ENCODE results near the gene TTI1. TPM values are rescaled to one million over a fixed set of nuclear protein-coding genes. Genes with fewer than 3 reads are reported as not detected.

Gene TTI1
- 22.4 TPM for total RNA-seq

DNA sequence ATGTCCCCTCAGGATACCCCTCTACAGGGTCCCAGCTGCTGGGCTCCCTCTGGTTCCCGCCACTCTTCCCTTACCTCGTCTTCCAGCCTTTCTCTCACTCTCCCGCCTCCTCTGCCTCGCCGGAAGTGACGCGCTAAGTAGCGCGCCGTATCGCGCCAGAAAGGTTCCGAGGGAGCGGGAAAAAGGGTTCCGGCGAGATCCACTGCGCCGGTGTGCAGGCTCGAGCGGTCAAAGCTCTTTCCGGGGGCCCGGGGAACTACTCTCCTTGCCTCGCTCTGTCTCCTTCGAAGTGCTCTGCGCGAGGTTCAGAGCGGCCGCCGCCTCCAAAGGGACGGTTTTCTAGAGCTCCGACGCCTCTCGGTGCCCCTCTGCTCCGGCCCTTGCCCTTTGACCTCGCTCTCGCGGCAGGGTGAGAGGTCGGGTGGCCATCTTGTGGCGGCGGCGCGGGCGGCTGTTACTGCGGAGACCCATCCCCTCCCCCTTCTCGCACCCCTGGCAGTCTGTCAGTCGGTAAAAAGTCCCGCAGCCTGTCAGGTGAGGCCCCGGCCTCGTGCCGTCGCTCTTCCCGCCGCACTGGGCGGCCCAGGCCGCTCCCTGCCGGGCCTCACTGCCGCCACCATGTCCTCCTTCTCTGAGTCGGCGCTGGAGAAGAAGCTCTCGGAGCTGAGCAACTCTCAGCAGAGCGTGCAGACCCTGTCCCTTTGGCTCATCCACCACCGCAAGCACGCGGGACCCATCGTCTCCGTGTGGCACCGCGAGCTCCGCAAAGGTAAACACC is at the start of gene TTI1, which contains the start of gene RPRD1B:
TTI1 (minus strand) TSS at position 127 of the 778 bp plus-strand sequence. CDS start 19,640 bp downstream, outside the sequence.
RPRD1B (plus strand) TSS at position 417 of the 778 bp plus-strand sequence; CDS start at position 619, 202 bp downstream.
- H3K9me3 ChIP-seq (ENCODE audit: control insufficient read depth in 3 of 3, low read length in 3 of 3): no peaks in the 10 kb centered on the region
- peak within 1 kb of the TSS; percentile 99 for H3K9ac ChIP-seq (ENCODE audit: low read depth in 1 of 3, low read length in 3 of 3)
- peak within 1 kb of the TSS; percentile 96 to 99 (median 98) for H3K4me3 ChIP-seq (ENCODE audit: low read length in 3 of 3)
- H3K36me3 ChIP-seq (ENCODE audit: control insufficient read depth in 3 of 3, insufficient read depth in 3 of 3, low read length in 3 of 3): peaks cover 0 to 15% (median 4%) of the 10 kb centered on the region in 3 donors
- H3K27me3 ChIP-seq (ENCODE audit: control insufficient read depth in 3 of 3, insufficient read depth in 3 of 3, low read length in 3 of 3): no peaks in the 10 kb centered on the region
- H3K4me1 ChIP-seq (ENCODE audit: control insufficient read depth in 3 of 3, insufficient read depth in 3 of 3, low read length in 3 of 3): peaks cover 39 to 62% (median 42%) of the 10 kb centered on the region in 3 donors
- peak within 1 kb of the TSS; percentile 94 for H3K27ac ChIP-seq (ENCODE audit: low read depth, low read length)

DNA sequence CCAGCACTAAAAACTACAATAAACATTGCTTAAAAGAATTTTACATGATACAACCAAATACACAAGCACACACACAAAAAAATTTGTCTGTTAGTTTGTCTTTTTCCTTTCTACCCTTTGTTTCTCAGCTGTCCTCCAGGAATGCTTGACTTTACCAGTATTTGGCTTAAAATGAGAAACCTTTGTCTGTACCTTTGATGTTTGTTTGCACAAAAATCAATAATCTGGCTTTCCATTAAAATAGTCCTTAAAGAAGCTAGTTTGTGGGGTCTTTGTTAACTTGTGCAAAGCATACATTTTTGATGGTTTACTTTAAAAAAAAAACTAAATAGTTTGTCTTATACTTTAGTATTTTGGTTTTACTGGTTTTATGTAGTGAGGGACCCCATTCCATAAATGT is 49.6 kb upstream of the TTI1 start:
- no peak overlapping the region for H3K9ac ChIP-seq (ENCODE audit: low read depth in 1 of 3, low read length in 3 of 3)
- H3K36me3 ChIP-seq (ENCODE audit: control insufficient read depth in 3 of 3, insufficient read depth in 3 of 3, low read length in 3 of 3): peaks cover 2 to 18% (median 18%) of the 10 kb centered on the region in 3 donors
- H3K4me1 ChIP-seq (ENCODE audit: control insufficient read depth in 3 of 3, insufficient read depth in 3 of 3, low read length in 3 of 3): peaks cover 0 to 14% (median 11%) of the 10 kb centered on the region in 3 donors
- H3K4me3 ChIP-seq (ENCODE audit: low read length in 3 of 3): no peak overlapping the region
- H3K27ac ChIP-seq (ENCODE audit: low read depth, low read length): no peak overlapping the region
- no peaks in the 10 kb centered on the region for H3K9me3 ChIP-seq (ENCODE audit: control insufficient read depth in 3 of 3, low read length in 3 of 3)
- H3K27me3 ChIP-seq (ENCODE audit: control insufficient read depth in 3 of 3, insufficient read depth in 3 of 3, low read length in 3 of 3): no peaks in the 10 kb centered on the region

DNA sequence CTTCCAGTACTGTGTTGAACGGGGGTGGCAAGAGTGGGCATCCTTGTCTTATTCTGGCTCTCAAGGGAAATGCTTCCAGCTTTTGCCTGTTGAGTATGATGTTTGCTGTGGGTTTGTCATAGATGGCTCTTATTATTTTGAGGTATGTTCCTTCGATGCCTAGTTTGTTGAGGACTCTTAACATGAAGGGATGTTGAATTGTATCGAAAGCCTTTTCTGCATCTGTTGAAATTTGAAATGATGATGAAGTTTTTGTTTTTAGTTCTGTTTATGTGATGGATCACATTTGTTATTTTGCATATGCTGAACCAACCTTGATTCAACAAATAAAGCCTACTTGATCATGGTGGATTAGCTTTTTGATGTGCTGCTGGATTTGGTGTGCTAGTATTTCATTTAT is 48.3 kb upstream of the TTI1 start:
- H3K36me3 ChIP-seq (ENCODE audit: control insufficient read depth in 3 of 3, insufficient read depth in 3 of 3, low read length in 3 of 3): peaks cover 2 to 23% (median 22%) of the 10 kb centered on the region in 3 donors
- H3K27me3 ChIP-seq (ENCODE audit: control insufficient read depth in 3 of 3, insufficient read depth in 3 of 3, low read length in 3 of 3): no peaks in the 10 kb centered on the region
- H3K9ac ChIP-seq (ENCODE audit: low read depth in 1 of 3, low read length in 3 of 3): no peak overlapping the region
- H3K4me3 ChIP-seq (ENCODE audit: low read length in 3 of 3): no peak overlapping the region
- H3K4me1 ChIP-seq (ENCODE audit: control insufficient read depth in 3 of 3, insufficient read depth in 3 of 3, low read length in 3 of 3): peaks cover 0 to 21% (median 11%) of the 10 kb centered on the region in 3 donors
- H3K27ac ChIP-seq (ENCODE audit: low read depth, low read length): no peak overlapping the region
- H3K9me3 ChIP-seq (ENCODE audit: control insufficient read depth in 3 of 3, low read length in 3 of 3): no peaks in the 10 kb centered on the region

DNA sequence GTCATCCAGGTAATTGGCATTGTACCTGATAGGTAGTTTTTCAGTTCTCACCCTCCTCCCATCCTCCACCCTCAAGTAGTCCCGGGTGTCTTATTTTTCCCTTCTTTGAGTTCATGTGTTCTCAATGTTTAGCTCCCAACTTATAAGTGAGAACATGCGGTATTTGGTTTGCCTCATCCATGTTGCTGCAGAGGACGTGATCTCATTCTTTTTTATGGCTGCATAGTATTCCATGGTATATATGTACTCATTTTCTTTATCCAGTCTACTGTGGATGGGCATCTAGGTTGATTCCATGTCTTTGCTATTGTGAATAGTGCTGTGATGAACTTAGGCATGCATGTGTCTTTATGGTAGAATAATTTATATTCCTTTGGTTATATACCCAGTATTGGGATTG is 46.1 kb upstream of the TTI1 start:
- Histone ChIP-seq H3K27me3 (ENCODE audit: control insufficient read depth in 3 of 3, insufficient read depth in 3 of 3, low read length in 3 of 3) (no peaks in the 10 kb centered on the region), H3K27ac (ENCODE audit: low read depth, low read length) (no peak overlapping the region), H3K4me3 (ENCODE audit: low read length in 3 of 3) (no peak overlapping the region), H3K36me3 (ENCODE audit: control insufficient read depth in 3 of 3, insufficient read depth in 3 of 3, low read length in 3 of 3) (peaks cover 2 to 15% (median 7%) of the 10 kb centered on the region in 3 donors), H3K9ac (ENCODE audit: low read depth in 1 of 3, low read length in 3 of 3) (no peak overlapping the region), H3K9me3 (ENCODE audit: control insufficient read depth in 3 of 3, low read length in 3 of 3) (no peaks in the 10 kb centered on the region), H3K4me1 (ENCODE audit: control insufficient read depth in 3 of 3, insufficient read depth in 3 of 3, low read length in 3 of 3) (peaks cover 16 to 33% (median 21%) of the 10 kb centered on the region in 3 donors)

DNA sequence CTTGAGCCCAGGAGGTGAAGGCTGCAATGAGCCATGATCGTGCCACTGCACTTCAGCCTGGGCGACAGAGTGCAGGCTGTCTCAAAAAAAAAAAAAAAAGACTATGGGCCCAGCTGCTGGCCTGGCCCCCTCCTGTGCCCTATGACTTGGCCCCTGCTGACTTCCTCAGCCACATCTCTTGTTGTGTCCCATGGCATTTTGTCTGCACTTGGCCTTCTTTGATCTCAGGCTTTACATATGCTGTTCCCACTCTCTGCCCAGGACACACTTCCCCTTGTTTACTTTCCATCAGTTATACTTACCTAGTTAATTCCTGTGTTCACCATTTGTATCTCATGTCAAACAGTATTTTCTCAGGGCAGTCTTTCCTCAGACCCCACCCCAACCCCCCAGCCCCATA is 44.8 kb upstream of the TTI1 start:
- H3K4me3 ChIP-seq (ENCODE audit: low read length in 3 of 3): no peak overlapping the region
- peak overlapping the region; percentile 42 for H3K27ac ChIP-seq (ENCODE audit: low read depth, low read length)
- peaks cover 28 to 35% (median 30%) of the 10 kb centered on the region in 3 donors for H3K4me1 ChIP-seq (ENCODE audit: control insufficient read depth in 3 of 3, insufficient read depth in 3 of 3, low read length in 3 of 3)
- no peaks in the 10 kb centered on the region for H3K9me3 ChIP-seq (ENCODE audit: control insufficient read depth in 3 of 3, low read length in 3 of 3)
- no peaks in the 10 kb centered on the region for H3K27me3 ChIP-seq (ENCODE audit: control insufficient read depth in 3 of 3, insufficient read depth in 3 of 3, low read length in 3 of 3)
- H3K9ac ChIP-seq (ENCODE audit: low read depth in 1 of 3, low read length in 3 of 3): no peak overlapping the region
- peaks cover 2 to 15% (median 7%) of the 10 kb centered on the region in 3 donors for H3K36me3 ChIP-seq (ENCODE audit: control insufficient read depth in 3 of 3, insufficient read depth in 3 of 3, low read length in 3 of 3)

DNA sequence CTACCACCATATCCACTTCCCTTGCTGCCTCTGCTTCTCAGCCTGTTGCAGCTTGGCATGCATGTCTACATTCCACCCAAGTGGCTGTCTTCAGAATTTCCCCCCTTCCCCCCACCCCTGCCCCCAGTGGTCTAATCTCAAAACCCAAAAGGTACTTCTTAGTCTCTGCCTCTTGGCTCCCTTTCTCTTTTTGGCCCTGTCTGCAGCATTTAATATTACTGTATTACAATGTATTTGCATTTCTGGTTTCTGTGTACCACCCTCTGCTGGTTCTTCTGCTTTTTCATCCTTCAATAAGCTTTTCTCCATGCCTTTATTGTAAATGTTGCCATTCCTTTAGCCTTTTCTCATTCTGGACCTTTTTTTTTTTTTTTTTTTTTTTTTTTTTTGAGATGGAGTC is 43.3 kb upstream of the TTI1 start:
- Histone ChIP-seq H3K4me1 (ENCODE audit: control insufficient read depth in 3 of 3, insufficient read depth in 3 of 3, low read length in 3 of 3) (peaks cover 30 to 41% (median 36%) of the 10 kb centered on the region in 3 donors), H3K27me3 (ENCODE audit: control insufficient read depth in 3 of 3, insufficient read depth in 3 of 3, low read length in 3 of 3) (no peaks in the 10 kb centered on the region), H3K9me3 (ENCODE audit: control insufficient read depth in 3 of 3, low read length in 3 of 3) (no peaks in the 10 kb centered on the region), H3K9ac (ENCODE audit: low read depth in 1 of 3, low read length in 3 of 3) (no peak overlapping the region), H3K36me3 (ENCODE audit: control insufficient read depth in 3 of 3, insufficient read depth in 3 of 3, low read length in 3 of 3) (peaks cover 2 to 16% (median 7%) of the 10 kb centered on the region in 3 donors), H3K27ac (ENCODE audit: low read depth, low read length) (peak overlapping the region; percentile 84), H3K4me3 (ENCODE audit: low read length in 3 of 3) (no peak overlapping the region)

DNA sequence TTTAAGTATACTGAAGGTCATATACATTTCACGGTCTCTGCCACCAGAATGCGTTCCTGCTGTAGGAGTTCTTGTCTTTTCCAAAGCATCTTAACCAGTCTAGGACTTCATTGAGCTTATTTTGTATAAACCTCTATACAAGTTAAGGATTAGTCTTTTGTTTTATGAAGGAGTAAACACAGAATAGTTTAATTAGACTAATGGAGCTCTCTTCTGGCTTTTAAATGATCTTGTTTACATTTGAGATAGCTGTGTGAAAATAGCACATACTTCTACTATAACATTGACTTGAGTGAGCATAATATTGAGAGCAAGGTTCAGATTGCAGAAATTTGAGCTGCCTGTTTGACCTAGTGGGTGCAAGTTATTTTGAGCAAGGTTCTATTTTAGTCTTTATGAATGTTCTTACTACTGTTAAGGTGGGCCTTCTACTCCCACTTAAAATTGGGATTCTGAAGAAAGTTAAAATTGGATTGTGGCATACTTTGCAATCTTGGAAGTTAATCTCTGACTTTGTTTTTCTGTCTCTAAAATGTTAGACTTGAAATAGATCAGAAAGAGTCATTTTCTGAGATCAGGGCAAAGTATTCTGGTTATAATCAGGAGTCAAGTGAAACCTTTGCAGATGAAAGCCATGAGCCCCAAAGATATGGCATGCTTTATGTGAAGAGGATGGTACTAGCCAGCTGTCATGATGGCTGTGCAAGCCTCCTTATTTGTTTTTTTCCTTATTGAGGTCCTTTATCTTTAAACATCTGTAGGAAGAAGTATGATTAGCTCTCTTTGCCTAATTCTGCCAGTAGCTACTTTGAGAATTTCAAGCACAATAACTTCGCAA is 42.1 kb upstream of the TTI1 start:
- H3K9me3 ChIP-seq (ENCODE audit: control insufficient read depth in 3 of 3, low read length in 3 of 3): no peaks in the 10 kb centered on the region
- H3K27me3 ChIP-seq (ENCODE audit: control insufficient read depth in 3 of 3, insufficient read depth in 3 of 3, low read length in 3 of 3): no peaks in the 10 kb centered on the region
- peak overlapping the region in 2 of 3 donors; percentile 0 to 9 for H3K4me3 ChIP-seq (ENCODE audit: low read length in 3 of 3)
- peak overlapping the region; percentile 84 for H3K27ac ChIP-seq (ENCODE audit: low read depth, low read length)
- peaks cover 30 to 41% (median 36%) of the 10 kb centered on the region in 3 donors for H3K4me1 ChIP-seq (ENCODE audit: control insufficient read depth in 3 of 3, insufficient read depth in 3 of 3, low read length in 3 of 3)
- H3K36me3 ChIP-seq (ENCODE audit: control insufficient read depth in 3 of 3, insufficient read depth in 3 of 3, low read length in 3 of 3): peaks cover 10 to 23% (median 12%) of the 10 kb centered on the region in 3 donors
- H3K9ac ChIP-seq (ENCODE audit: low read depth in 1 of 3, low read length in 3 of 3): peak overlapping the region in 1 of 3 donors; percentile 64

DNA sequence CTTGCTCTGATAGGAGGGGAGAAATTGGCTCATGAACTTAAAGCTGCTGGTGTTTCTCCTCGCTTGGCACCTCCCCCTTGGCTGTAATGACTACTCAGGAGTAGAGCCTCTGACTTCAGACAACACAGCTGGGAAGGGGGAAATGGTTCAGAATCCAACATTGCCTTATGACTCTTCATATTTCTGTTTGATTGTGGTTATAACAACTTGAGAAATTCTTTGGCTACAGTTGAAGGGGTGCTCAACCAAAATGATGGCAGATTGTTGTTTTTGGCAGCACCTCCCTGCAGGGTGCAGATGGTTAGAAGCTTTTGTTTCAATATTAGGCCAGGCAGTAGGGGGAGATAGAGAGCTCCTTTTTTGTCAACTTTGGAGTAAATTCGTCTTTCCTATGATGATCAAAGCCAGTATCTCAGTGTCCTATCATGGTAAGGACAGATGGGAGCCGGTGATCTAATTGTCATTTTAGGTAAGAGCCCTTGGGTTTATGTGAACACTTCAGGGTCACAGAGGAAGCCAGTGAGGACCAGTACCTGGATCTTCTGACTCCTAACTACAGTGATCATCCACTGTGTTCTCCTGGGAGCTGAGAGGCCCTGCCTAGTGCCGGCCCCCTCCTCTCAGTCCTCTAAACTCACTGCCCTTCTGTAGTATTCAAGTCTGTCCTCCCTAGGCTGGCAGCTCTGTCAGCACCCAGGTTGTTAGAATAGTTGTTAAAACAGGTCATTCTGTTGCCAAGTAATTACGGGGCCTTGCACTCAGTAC is 40.2 kb upstream of the TTI1 start:
- Histone ChIP-seq H3K9me3 (ENCODE audit: control insufficient read depth in 3 of 3, low read length in 3 of 3) (no peaks in the 10 kb centered on the region), H3K4me3 (ENCODE audit: low read length in 3 of 3) (peak overlapping the region in 1 of 3 donors; percentile 36), H3K27me3 (ENCODE audit: control insufficient read depth in 3 of 3, insufficient read depth in 3 of 3, low read length in 3 of 3) (no peaks in the 10 kb centered on the region), H3K9ac (ENCODE audit: low read depth in 1 of 3, low read length in 3 of 3) (peak overlapping the region in 2 of 3 donors; percentile 5 to 24), H3K36me3 (ENCODE audit: control insufficient read depth in 3 of 3, insufficient read depth in 3 of 3, low read length in 3 of 3) (peaks cover 17 to 29% (median 21%) of the 10 kb centered on the region in 3 donors), H3K4me1 (ENCODE audit: control insufficient read depth in 3 of 3, insufficient read depth in 3 of 3, low read length in 3 of 3) (peaks cover 30 to 41% (median 36%) of the 10 kb centered on the region in 3 donors), H3K27ac (ENCODE audit: low read depth, low read length) (peak overlapping the region; percentile 84)

DNA sequence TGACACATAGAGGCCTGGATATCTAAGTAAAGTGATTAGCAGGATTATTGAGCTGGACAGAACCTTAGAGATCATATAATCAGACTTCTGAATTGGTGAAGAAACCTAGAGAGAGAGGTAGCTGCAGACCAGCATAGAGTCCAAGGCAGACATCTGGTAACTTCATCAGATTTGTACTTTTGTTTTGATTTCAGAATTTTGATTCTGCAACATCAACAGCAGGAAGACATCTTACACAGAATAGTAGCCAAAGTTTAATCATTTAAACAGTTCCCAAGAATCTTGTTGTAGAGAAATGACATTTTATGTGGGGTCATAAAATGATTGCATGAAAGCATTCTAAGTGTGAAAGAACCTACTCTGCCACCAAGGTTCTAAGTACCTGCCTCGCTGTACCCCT is 39.6 kb upstream of the TTI1 start:
- peak overlapping the region in 1 of 3 donors; percentile 5 for H3K9ac ChIP-seq (ENCODE audit: low read depth in 1 of 3, low read length in 3 of 3)
- peaks cover 30 to 45% (median 38%) of the 10 kb centered on the region in 3 donors for H3K4me1 ChIP-seq (ENCODE audit: control insufficient read depth in 3 of 3, insufficient read depth in 3 of 3, low read length in 3 of 3)
- H3K4me3 ChIP-seq (ENCODE audit: low read length in 3 of 3): no peak overlapping the region
- no peaks in the 10 kb centered on the region for H3K9me3 ChIP-seq (ENCODE audit: control insufficient read depth in 3 of 3, low read length in 3 of 3)
- peak overlapping the region; percentile 84 for H3K27ac ChIP-seq (ENCODE audit: low read depth, low read length)
- no peaks in the 10 kb centered on the region for H3K27me3 ChIP-seq (ENCODE audit: control insufficient read depth in 3 of 3, insufficient read depth in 3 of 3, low read length in 3 of 3)
- H3K36me3 ChIP-seq (ENCODE audit: control insufficient read depth in 3 of 3, insufficient read depth in 3 of 3, low read length in 3 of 3): peaks cover 17 to 33% (median 21%) of the 10 kb centered on the region in 3 donors
